ENCODE measurements around the gene NPLOC4. TPM values are rescaled to one million over a fixed set of nuclear protein-coding genes. Genes with fewer than 3 reads are reported as not detected.

NPLOC4 gene
- polyA plus RNA-seq, 1 of the 3 experiments (the other 2 are of a cell fraction) = 88.6 TPM

GRCh38 chr17:81543756-81544155 lies 93.2 kb downstream of the NPLOC4 start:
- WGBS (ENCODE audit: low lambda C conversion rate) = 96% methylated on average over 13 of the region's 15 CpGs
- Histone ChIP-seq H3K4me3 (ENCODE audit: low read depth in 2 of 2, low read length in 1 of 2) (no peak overlapping the region), H2AFZ (ENCODE audit: low read depth) (no peak overlapping the region), H3K79me2 (ENCODE audit: insufficient read depth) (peaks cover 9% of the 10 kb centered on the region; the same call in 1 of the 2 replicates), H3K27me3 (ENCODE audit: insufficient read depth) (no peaks in the 10 kb centered on the region), H3K4me1 (ENCODE audit: control insufficient read depth in 1 of 2, insufficient read depth in 2 of 2, low read depth in 1 of 2, low read length in 1 of 2) (no peaks in the 10 kb centered on the region), H3K27ac (ENCODE audit: low read depth in 2 of 2, low read length in 1 of 2) (no peak overlapping the region), H3K9me3 (no peaks in the 10 kb centered on the region), H3K9me2 (no peaks in the 10 kb centered on the region), H3F3A (replicated peaks; ENCODE audit: insufficient read depth) (peaks cover 6% of the 10 kb centered on the region), H3K4me2 (no peak overlapping the region), H3K9ac (no peak overlapping the region), H3K36me3 (replicated peaks in 1 of 2; ENCODE audit: control insufficient read depth in 1 of 2, insufficient read depth in 2 of 2, low read length in 1 of 2) (peaks cover 40 to 72% of the 10 kb centered on the region in 2 experiments), H4K20me1 (ENCODE audit: insufficient read depth) (no peaks in the 10 kb centered on the region)
- no peak for TF ChIP-seq IRF3 (IDR thresholded peaks at IDR 0.05; ENCODE audit: low read depth, low read length)
- TF ChIP-seq JUND (IDR thresholded peaks at IDR 0.05) = no peak
- TF ChIP-seq USF1 (IDR thresholded peaks at IDR 0.05; ENCODE audit: borderline replicate concordance, low read depth) = no peak
- no peak for TF ChIP-seq CTCF (IDR thresholded peaks at IDR 0.05)
- TF ChIP-seq RCOR1 (IDR thresholded peaks at IDR 0.05; ENCODE audit: low read length) = no peak
- TF ChIP-seq RAD21 (IDR thresholded peaks at IDR 0.05; ENCODE audit: low read length) = no peak
- TF ChIP-seq ZBTB33 (IDR thresholded peaks at IDR 0.05; ENCODE audit: borderline replicate concordance, low read depth) = no peak
- TF ChIP-seq CHD2 (IDR thresholded peaks at IDR 0.05; ENCODE audit: low read length, partially characterized antibody) = no peak
- TF ChIP-seq TEAD4 (IDR thresholded peaks at IDR 0.05; ENCODE audit: borderline replicate concordance, insufficient read depth) = no peak
- TF ChIP-seq GATA2 (CRISPR knock-in tag; IDR thresholded peaks at IDR 0.05) = no peak
- TF ChIP-seq TCF12 (IDR thresholded peaks at IDR 0.05) = no peak
- ChIA-PET POLR2A (interaction anchor here (1.5 kb wide), 1 partner anchor 9 kb away, joined by 5 read pairs; the partner anchor contains the start of gene FAAP100), CTCF (interaction anchor here (0.8 to 2.0 kb wide), 6 partner anchors 8 to 252 kb away, joined by 3 to 7 read pairs (median 4); no protein-coding TSS in a partner anchor)
- DNase-seq = no peak

- peaks cover 4% of the 10 kb centered on the region; the same call in 1 of the 2 replicates for H3K79me2 ChIP-seq (ENCODE audit: insufficient read depth)
- CTCF ChIA-PET = interaction anchor here (0.8 to 2.0 kb wide), 7 partner anchors 8 to 252 kb away, joined by 3 to 7 read pairs (median 4); no protein-coding TSS in a partner anchor
- H2AFZ ChIP-seq (ENCODE audit: low read depth) = no peak overlapping the region
- WGBS (ENCODE audit: low lambda C conversion rate) = 99% methylated on average over 9 of the region's 14 CpGs
- H3K27me3 ChIP-seq (ENCODE audit: insufficient read depth) = no peaks in the 10 kb centered on the region
- H3K27ac ChIP-seq (ENCODE audit: low read depth in 2 of 2, low read length in 1 of 2) = no peak overlapping the region; a peak in 1 of 4 replicates
- H3K9me3 ChIP-seq = no peaks in the 10 kb centered on the region
- H3K9me2 ChIP-seq = no peaks in the 10 kb centered on the region
- H3F3A ChIP-seq (replicated peaks; ENCODE audit: insufficient read depth) = peaks cover 6% of the 10 kb centered on the region
- H3K4me2 ChIP-seq = no peak overlapping the region
- H3K4me1 ChIP-seq (ENCODE audit: control insufficient read depth in 1 of 2, insufficient read depth in 2 of 2, low read depth in 1 of 2, low read length in 1 of 2) = no peaks in the 10 kb centered on the region
- H3K9ac ChIP-seq = no peak overlapping the region
- H3K36me3 ChIP-seq (replicated peaks in 1 of 2; ENCODE audit: control insufficient read depth in 1 of 2, insufficient read depth in 2 of 2, low read length in 1 of 2) = peaks cover 37 to 72% of the 10 kb centered on the region in 2 experiments
- POLR2A ChIA-PET = interaction anchor here (1.5 kb wide), 1 partner anchor 9 kb away, joined by 5 read pairs; the partner anchor contains the start of gene FAAP100
- H3K4me3 ChIP-seq (ENCODE audit: low read depth in 2 of 2, low read length in 1 of 2) = no peak overlapping the region
- peaks cover 3% of the 10 kb centered on the region; the same call in 1 of the 2 replicates for H4K20me1 ChIP-seq (ENCODE audit: insufficient read depth)
- DNase-seq = no peak
- no peak for TF ChIP-seq SIN3A (IDR thresholded peaks at IDR 0.05; ENCODE audit: borderline replicate concordance, low read depth, low read length)
- TF ChIP-seq SMC3 (IDR thresholded peaks at IDR 0.05; ENCODE audit: low read depth, low read length) = no peak
- no peak for TF ChIP-seq MXI1 (IDR thresholded peaks at IDR 0.05; ENCODE audit: low read depth, low read length)
- no peak for TF ChIP-seq PBX3 (IDR thresholded peaks at IDR 0.05)
- no peak for TF ChIP-seq POLR2AphosphoS5 (IDR thresholded peaks at IDR 0.05; ENCODE audit: low read depth, low read length)
- no peak for TF ChIP-seq USF2 (IDR thresholded peaks at IDR 0.05; ENCODE audit: borderline replicate concordance, low read depth, low read length)
- no peak for TF ChIP-seq EZH2phosphoT487 (IDR thresholded peaks at IDR 0.05; ENCODE audit: borderline replicate concordance, low read depth)
- TF ChIP-seq FOXJ3 (CRISPR knock-in tag; IDR thresholded peaks at IDR 0.05) = no peak
- no peak for TF ChIP-seq CHD2 (IDR thresholded peaks at IDR 0.05; ENCODE audit: low read length, partially characterized antibody)
- TF ChIP-seq YY1 (IDR thresholded peaks at IDR 0.05; ENCODE audit: low read depth) = no peak
- no peak for TF ChIP-seq JUND (IDR thresholded peaks at IDR 0.05)
- no peak for TF ChIP-seq TCF12 (IDR thresholded peaks at IDR 0.05)
Observed at GRCh38 chr17:81543339-81543675, 93.6 kb downstream of the NPLOC4 start.

All from SK-N-SH (cell line).